HG02884 (cell line): ENCODE data around the gene KIAA0930.

Experiments used
- ATAC-seq: cut with Tn5 transposase; IDR thresholded peaks from one replicate; pipeline ENCODE4 v1.9.1; 2021; ENCODE audit warnings: mild to moderate bottlenecking, moderate library complexity; ENCODE audit not compliant: unreplicated experiment

The KIAA0930 gene

DNA sequence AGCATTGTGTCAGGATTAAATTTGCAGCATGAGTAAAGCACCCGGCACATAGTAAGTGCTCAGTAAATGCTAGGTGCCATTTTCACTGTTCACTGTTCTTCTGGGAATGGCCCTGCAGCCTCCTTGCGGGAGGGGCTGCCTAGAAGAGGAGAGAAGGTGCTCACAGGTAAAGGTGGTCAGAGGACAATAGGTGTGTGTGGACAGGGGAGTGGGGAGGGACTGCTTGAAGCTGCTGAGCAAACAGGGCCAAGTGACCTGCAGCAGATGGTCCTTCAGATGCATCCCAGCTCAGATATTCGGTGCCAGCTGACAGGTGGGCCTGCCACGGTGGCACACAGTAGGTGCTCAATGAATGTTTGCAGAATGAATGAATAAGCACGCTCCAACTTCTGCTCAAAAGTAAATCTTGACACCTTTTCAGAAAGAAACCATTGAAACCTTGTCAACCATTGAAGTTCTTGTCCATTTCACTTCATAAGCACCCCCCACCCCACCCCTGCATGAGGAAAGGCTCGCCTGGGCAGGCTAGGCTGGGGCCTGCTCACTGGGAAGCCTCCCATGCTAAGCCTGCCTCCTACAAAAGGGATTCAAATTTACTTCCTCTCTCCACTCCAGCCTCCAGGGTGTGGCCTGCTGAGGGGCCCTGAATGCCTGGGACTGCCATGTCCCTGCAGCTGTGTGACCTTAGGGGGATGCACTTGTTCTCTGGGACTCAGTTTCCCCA lies 1.6 kb downstream of the KIAA0930 start:
- ATAC-seq: no peak

DNA sequence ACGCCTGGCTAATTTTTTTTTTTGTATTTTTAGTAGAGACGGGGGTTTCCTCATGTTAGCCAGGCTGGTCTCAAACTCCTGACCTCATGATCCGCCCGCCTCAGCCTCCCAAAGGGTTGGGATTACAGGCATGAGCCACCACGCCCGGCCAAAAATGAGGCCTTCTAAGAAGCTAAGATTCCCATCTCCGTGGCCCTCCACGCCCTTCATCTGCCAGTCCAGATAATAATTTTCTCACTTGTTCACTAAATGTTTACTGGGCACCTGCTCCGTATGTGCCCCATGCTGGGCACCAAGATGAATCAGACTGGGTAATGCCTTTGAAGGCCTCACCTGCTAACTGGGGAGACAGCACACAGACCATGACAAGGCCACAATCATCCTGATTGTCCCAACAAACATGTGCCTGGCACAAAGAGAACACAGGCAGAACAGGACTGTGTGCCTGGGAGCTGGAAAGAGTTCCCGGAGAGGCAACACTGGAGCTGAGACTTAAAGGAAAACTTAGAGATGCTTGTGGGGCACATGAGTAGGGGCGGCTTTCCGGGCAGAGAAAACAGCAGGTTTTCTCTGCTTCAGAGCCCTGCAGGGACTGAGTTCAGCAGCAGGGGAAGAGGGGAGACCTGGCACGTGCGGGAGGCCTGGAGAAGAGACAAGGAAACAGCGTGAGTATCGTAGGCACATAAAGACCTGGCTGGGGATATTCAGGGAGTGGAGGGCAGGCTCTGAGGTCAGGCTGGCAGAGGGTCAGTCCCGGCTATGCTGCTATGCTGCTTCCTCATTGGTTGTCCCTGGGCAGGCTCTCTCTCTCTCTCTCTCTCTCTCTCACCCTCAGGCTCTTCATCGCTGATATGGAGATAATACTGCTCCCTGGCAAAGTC lies 2.4 kb downstream of the KIAA0930 start:
- no peak for ATAC-seq

DNA sequence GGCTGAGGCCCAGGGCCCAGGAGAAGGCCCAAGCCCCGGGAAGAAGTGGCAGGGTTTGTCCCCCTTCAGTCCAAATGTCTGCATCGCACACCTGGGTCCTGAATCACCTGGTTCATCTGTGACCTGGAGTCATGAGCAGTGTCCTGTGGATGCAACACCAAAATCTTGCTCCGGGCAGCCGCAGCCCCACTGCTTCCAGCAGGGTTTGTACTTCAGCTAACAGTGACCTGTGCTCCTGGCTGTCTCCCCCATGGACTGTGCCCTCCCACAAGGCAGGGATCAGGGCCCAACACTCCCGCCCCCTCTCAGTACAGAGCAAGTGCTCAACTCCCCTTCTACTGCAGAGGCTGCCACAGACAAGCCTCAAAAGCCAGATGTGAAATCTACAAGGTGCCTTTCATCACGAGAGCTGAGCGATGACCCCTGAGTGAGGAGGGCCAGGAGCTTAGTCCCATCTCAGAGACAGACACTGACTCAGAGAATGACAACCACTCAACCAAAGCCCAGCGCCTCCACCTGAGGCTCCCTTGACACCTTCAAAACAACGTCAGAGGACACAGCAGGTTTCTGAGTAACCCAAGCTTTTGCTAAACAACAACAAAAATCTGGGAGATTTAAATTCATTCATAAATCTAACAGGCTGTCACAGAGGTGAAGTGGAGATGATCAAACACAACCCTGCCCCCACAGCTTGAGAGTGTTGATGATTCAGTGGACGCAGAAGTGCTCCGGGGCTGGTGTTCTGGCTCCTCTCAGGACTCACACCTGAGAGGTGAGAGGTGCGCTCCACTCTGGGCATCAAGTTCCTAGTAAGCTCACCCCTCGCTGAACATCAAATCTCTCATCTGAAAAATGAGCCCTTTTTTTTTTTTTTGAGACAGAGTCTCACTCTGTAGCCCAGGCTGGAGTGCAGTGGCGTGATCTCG lies 3.4 kb downstream of the KIAA0930 start:
- no peak for ATAC-seq

DNA sequence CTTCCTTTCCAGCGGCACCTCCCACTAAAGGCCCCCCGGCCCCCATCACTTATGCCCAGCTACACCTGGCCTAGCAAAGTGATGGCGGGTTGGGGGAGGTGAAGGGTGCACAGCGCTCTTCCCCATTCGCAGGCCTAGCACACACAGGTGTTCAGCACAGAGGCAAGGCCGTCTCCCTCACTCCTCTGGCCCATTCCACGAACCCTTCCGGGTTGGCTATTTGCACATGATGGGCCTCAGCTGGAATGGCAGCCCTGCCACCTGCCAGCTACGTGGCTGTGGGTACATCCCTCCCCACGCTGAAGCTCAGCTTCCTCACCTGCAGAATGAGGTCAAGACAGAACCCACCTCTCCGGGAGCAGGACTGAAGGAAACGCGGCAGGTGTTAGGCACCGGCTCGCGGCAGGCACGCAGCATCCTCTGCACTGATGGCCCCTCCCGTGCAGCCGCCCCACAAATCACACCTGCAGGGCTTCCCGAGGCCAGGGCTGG lies 4.8 kb downstream of the KIAA0930 start:
- ATAC-seq: no peak

DNA sequence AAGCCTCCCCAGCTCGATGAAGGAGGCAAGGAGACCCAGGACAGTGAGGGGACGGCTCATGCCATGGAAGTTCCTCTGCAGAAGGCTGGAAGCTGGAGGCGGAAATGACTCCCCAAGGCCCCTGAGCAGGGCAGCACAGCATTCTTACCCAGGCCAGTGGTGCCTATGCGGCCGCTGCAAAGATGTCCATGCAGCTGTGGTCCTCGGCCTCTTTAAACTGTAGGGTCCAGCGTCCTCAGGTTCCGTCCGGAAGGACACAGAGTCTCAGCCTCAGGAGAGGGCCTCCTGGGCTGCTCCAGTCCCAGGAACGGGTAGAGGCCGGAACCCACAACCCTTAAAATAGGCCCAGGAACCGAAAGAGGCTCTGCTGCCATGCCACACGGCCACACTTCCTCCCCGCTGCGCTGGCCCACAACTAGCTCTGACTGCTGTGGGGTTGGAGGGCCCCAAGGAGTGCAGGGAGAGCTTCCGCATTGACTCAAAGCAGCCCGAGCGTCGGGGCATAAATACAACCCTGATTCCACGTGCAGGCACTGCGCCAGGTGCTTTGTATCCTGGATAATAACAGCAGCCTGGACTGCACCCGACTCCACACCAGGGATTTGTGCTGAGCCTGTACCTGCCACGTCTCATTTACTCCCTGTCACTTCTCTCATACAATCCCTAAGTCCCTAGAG lies 5.5 kb downstream of the KIAA0930 start:
- peak; percentile 65 for ATAC-seq

DNA sequence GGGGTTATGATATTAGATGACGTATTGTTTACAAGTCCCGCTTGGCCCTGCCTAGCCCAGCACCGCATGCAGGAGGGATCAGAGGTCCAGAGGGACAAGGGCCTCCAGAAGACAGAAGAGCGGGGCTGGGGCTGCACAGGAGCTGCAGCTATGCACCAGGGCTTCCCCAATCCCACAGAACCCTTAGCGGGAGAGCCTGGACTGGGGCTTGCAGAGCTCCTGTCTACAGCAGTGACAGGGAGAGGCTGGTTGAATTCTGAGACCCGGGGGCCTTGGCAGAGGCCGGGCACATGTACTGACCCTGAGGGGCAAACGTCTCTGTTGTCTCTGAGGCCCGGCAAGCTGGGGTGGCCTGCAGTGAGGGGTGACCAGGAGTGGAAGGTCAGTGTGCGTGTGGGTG lies 6.9 kb downstream of the KIAA0930 start:
- no peak for ATAC-seq

DNA sequence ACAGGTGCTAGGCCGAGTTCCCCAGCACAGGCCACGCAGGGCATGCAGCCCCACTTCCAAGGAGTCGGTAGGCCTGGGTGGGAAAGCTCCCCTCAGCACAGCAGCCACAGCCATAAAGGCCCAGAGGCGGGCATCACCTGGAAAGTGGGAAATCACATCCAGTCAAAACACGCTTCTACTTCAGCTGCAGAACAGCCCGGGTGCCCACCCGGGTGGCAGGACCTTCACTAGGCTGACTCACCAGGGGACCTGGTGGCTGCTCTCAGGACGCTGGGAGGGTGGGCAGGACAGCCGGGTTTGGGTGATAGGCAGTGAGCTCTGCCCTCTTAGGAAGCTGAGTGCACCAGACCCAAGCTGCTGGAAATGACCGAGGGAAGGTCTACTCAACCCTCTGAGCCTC lies 7.3 kb downstream of the KIAA0930 start:
- ATAC-seq: no peak

DNA sequence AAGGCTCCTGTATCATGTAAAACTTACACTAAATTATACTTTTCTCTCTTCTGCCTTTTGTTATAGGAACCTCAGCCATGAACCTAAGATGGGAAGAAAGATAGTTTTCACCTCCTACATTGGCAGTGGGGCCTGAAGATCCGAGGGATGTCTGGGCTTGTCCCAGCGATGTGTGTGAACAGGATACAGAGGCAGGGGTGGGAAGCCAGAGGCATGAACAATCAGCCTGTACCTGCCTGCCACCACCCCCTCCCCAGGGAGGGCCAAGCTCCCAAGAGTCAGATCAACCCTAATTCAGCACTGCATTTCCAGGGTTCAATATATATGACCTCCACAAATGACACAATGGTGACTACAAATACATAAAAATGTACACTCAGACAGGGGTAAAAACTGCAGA lies 9.4 kb downstream of the KIAA0930 start:
- ATAC-seq: no peak

DNA sequence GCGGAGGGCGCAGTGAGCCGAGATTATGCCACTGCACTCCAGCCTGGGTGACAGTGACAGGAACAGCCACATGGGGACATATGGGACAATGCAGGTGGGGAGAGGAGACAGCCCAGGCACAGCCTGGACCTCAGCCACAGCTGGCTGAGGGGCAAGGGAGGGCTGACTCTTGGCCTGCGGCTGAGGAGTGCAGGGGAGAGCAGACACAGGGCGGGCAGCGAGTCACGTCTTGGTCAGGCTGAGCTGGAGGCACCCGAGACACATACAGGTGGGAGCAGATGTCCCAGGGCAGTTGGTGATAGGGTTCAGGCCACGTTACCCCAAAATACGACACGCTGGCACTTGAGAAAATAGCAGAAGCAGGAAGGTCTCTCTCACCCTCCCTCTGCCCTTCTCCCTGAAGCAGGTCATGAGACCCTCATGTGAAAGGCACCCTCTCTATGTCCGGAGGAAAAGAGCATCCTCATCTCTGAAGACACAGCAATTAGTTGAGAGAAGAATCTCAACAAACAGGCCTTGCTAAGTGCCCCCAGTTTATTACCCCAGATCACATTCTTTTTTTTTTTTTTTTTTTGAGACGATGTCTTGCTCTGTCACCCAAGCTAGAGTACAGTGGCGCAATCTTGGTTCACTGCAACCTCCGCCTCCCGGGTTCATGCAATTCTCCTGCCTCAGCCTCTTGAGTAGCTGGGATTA lies 10.5 kb downstream of the KIAA0930 start:
- no peak for ATAC-seq

DNA sequence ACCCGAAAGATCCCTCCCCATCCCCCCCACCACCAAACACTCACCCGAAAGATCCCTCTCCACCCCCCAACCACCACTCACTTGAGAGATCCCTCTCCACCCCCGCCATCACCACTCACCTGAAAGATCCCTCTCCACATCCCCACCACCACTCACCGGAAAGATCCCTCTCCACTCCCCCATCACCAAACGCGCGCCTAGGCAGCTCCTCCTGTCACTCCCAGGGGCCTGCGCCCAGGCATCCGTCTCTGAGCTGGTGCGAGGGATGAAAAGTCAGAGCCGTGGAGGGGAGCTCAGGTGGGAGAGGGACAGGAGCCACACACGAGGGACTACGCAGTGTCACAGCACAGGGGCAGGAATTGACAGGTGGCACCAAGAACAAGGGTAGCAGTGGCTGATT lies 11.5 kb downstream of the KIAA0930 start:
- ATAC-seq: no peak

DNA sequence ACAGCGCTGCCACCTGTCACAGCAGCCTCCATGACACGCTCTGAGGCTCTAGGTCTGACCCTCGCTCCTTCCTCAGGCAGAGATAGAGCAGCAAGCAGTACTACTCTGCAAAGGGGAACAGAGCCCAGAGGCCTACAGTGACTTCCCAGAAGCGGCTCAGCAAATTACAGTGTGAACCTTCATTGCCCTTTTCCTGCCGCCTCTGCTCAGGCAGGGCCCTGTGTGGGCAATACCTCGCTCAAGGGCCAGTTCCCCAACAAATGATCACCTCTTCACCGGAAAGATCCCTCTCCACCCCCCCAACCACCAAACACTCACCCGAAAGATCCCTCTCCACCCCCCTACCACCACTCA lies 12.3 kb downstream of the KIAA0930 start:
- no peak for ATAC-seq

DNA sequence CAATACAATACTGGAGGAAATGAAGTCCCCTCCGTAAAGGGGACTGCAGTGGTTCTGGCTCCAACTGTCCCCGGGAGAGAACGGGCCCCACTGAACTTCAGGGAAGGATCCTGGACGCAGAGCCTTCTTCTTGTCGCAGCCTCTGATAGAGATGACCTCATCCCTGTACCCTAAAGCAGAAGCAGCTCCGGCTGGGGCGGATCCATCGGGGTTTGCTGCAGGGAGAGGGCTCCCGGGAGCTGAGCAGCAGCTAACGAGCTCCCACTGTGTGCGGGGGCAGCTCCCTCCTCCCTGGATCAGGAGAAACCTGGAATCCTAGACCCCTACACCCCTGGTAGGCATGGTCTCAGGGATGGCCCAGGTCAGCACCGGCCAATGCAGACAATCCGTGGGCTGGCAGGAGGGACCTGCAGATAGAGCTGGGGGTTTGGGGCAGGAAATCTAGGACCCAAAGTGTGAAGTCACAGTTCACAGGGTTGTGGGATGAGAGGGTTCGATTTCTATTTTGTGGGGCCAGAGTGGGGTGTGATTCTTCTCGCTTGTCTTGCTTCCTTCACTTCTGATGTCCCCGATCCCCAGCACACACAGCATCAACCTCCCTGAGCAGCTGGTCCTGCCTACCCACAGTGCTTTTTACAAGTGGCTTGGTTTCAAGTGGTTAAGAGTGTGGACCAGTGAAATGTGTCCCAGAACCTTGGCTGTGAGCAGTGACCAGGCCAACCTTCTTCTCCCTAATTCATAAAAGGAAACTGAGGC lies 12.9 kb downstream of the KIAA0930 start:
- no peak for ATAC-seq

DNA sequence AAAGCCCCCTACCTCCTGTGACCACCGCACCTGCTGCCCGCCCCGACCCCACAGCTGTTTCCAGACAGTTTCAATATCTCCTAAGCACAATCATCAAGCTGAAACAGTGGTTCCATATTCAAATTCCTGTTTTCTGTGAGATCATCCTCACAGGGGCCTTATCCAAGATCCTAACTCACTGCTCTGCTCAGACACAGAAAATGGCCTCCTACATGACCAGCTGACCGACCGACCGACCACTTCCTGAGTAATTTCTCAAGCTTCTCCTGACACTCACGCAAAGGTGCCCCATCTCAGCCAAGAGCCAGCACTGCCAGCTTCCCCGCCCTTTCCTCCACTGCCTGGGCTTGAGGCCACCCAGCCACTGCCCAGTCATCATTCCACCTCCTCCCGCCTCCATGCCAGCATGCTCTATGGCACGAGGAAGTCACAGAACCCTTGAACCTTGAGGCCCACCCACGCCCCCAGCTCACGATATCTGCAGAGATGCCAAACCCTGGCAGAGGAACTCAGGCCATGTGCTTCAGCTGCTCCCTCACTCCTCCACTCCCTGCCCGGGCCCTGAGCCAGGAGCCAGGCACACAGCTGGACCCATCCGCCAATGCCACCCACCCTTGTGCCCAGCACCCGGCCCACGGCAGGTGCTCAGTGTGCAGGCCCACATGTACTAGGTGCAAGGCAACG lies 14.0 kb downstream of the KIAA0930 start:
- no peak for ATAC-seq

DNA sequence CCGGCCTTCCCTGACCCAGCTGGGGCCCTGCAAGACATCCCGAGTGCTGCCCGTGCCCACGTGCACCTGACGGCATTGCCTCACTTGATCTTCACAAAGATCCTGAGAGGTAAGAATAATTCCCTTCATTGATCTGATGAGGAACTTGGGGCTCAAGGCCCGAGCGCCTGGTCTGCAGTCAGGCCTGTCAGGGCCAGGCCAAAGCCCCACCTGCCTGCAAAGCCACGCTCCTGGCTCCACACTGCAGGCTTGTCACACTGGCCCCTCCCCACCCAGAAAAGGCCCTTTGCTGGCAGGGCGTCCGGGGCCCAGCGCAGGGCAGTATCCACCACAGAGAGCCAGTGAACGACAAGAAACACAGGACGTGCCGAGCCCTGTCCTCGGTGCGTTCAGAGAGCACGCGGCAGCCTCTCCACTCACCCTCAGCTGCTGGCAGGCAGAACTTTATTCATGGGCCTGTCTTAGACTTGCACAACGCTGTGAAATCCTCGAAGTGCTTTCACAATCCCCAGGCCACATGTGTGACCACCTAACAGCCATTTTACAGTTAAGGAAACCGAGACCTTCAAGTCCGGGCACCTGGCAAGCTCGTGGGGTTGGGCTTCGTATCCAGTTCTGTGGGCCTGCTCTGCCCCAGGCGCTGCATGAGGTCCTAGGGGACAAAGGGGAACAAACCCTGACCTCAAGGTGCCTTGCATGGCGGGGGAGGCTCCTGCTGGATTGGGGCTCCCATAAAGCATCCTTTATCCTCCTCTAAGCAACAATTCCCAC lies 14.8 kb downstream of the KIAA0930 start:
- ATAC-seq: no peak

DNA sequence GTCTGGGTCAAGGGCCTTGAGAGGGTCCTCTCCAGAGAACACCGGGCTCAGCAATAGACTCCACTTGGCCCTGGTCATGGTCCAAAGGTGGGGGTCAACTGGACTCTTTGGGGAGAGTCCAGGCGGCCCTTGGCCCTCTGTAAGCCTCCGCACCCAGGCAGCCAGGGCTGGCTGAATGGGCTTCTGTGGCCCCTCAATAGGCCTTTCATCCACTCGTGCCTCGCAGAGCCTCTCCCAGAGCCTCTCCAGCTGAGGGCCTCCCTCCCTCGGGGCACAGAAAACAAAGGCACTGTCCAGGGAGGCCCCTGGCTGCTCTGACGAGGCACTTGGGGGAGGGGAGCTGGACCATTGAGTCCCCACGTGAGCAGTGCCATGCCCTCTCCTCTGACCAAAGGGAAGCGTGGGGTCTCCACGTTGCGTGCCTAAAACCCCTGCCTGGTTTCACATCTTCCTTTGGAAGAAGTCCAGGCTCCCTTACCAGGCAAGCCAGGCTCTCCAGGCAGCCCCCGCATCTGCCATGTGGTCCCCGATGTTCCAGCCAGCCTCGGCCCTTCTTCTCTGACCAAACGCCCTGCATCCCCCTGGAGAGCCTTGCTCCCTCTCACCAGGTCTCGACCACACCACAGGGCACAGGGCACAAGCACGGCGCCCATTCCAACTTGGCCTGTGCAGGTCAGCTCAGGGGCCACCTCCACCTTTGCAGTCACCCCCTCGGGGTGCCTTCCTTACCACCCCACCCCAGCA lies 15.5 kb downstream of the KIAA0930 start:
- ATAC-seq: no peak

DNA sequence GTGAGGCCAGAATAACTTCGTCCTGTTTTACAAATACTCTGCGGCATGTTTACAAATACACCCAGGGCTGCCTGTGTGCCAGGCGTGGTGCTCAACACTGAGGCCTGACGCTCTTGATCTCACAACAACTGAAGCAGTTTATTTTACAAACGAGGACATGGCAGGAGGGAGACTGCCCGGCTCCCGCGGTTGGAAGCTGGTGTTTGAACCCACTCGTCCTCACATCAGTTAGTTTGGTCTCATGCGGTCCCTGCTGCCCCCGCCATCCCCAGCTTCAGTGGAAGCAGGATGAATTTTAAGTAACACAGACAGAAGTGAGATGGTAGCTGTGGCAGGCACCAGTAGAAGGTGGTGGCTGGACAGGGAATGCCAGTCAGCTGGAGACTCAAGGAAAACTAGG lies 16.4 kb downstream of the KIAA0930 start:
- no peak for ATAC-seq
